GM19395 (cell line): ENCODE measurements around the gene MYOC.
A peak's percentile ranks its signal among the peaks of the same experiment; 100 is the strongest.

Source experiments
- ATAC-seq: cut with Tn5 transposase; IDR thresholded peaks from one replicate; pipeline ENCODE4 v1.9.1; 2021; ENCODE audit warnings: mild to moderate bottlenecking, moderate library complexity; ENCODE audit not compliant: unreplicated experiment

MYOC gene

GRCh38 chr1:171654201-171654941 lies 1.9 kb upstream of the MYOC start:
- no peak for ATAC-seq

- ATAC-seq = no peak
Observed at GRCh38 chr1:171653796-171654195, 1.3 kb upstream of the MYOC start.

- ATAC-seq = no peak
Observed at GRCh38 chr1:171646249-171646560, 6.3 kb downstream of the MYOC start.

DNA sequence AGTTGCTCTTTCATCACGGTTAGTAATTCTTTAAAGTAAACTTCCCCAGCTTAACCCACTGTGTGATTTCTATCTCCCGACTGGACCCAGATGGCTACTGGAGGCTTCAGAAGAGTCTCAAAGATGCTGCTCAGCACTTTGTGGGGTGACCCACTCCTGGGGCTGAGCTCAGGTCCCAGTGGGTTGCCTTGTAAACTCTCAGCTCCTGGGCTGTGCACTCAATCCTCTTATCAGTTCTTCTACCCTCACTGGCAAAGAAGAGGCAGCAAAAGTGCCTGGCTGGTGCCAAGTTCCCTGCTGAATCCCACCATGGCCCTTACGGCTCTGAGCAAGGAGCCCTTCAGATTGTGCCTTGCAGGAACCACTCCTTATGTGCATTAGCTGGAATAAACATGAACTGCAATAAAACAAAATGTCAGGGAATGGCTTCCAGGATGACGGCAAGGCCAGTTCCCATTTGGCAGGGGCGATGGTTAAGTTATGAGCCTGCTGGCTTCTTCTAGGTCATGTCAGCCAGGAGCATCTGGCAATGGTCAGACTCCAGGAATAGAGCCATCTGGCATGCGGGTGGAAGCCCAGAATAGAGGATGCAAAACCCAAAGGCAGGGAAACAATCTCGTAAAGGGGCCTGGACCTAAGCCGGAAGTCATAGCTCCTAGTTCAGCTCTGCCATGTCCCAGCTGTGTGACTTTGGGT lies 6.8 kb downstream of the MYOC start:
- no peak for ATAC-seq

GRCh38 chr1:171644805-171645483 lies 7.5 kb downstream of the MYOC start:
- peak; percentile 81 for ATAC-seq

DNA sequence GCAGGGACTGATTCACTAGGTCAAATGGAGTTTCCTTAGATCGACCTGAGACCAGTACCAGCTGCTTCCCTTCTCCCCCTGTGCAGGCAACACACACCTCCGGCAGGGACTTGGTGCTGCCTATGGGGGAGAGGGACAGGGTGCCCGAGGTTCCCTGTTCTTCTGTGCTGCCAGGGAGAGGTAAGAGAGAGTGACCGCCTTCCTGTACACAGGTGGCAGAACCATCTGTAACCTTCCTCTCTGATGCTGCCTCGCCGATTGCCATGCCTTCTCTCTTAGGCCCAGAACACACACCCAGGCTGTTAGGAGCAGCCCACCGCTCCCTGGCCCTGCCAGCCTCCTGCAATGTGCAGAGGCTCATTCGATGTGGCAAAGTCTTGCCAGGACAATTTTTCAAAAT lies 9.3 kb downstream of the MYOC start:
- ATAC-seq = no peak

DNA sequence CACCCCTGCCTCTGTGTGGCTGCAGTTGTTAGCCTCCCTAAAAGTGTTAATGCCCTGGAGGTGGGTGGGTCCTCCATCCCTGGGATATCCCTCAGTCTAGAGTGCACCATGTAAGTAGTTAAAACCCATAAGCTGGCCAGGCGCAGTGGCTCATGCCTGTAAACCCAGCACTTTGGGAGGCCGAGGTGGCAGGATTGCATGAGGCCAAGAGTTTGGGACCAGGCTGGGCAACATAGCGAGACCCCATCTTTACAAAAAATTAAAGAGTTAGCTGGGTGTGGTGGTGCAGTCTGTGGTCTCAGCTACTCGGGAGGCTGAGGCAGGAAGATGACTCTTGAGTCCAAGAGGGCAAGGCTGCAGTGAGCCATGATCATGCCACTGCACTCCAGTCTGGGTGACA lies 10.3 kb downstream of the MYOC start:
- no peak for ATAC-seq

DNA sequence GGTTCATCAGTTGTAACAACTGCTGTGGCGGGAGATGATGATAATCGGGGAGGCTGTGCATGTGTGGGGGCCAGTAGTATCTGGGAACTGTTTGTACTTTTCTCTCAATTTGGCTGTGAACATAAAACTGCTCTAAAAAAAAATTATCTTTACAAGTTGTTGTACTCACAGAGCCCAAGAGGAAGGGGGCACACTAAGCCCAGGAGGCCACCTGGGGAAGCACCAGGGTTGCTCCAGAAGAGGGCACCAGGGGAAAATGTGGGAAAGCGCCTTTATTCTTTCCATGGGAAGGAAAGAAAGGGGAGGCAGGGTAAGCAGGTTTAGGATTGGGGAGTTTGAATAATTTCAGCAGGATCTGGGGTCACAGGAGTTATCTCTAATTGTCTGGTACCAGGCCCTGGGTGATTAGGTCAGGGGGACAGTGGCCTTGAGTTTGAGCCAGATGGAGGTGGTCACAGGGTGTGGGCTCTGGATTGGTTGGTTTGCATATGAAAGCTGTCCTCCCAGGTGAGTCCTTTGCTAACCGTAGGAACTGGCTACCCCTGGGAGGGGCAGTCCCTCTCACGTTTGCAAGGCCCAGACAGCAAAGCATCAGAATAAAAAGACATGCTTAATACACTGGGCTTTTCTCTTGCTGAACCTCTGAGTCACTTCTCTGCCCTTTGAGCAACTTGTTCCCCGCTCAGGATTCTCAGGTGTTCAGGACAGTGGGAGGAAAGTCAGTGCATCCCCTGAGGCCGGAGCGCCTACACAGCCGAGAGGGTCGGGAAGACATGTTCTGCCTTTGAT lies 11.2 kb downstream of the MYOC start:
- no peak for ATAC-seq

DNA sequence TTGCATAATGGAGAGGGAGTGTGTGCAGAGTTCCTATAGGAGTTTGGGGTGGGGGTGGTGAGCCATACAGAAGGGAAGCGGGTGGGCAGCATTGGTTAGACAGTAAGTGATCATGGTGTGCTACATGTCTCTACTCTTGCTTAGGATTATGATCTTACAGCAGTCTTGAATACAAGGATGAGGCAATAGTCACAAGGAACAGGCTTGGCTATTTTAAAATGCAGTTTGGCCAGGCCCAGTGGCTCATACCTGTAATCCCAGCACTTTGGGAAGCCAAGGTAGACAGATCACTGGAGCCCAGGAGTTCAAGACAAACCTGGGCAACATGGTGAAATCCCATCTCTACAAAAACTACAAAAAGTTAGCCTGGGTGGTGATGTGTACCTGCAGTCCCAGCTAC lies 12.3 kb downstream of the MYOC start:
- ATAC-seq = no peak

GRCh38 chr1:171637928-171638576 lies 14.4 kb downstream of the MYOC start:
- no peak for ATAC-seq

DNA sequence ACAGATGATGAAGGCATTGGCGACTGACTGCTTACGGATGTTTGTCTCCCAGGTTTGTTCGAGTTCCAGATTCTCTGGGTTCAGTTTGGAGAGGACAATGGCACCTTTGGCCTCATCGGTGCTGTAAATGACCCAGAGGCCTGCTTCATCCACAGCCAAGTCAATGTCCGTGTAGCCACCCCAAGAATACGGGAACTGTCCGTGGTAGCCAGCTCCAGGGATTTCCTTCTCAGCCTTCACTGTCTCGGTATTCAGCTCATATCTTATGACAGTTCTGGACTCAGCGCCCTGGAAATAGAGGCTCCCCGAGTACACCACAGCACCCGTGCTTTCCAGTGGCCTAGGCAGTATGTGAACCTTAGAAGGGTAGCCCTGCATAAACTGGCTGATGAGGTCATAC lies 16.3 kb downstream of the MYOC start:
- ATAC-seq = no peak

- no peak for ATAC-seq
Observed at GRCh38 chr1:171635661-171636060, 16.8 kb downstream of the MYOC start.

- ATAC-seq = no peak
Observed at GRCh38 chr1:171628225-171628624, 24.3 kb downstream of the MYOC start.

- ATAC-seq = no peak
Observed at GRCh38 chr1:171627020-171627419, 25.5 kb downstream of the MYOC start.

GRCh38 chr1:171625225-171625624 lies 27.3 kb downstream of the MYOC start:
- ATAC-seq = no peak

DNA sequence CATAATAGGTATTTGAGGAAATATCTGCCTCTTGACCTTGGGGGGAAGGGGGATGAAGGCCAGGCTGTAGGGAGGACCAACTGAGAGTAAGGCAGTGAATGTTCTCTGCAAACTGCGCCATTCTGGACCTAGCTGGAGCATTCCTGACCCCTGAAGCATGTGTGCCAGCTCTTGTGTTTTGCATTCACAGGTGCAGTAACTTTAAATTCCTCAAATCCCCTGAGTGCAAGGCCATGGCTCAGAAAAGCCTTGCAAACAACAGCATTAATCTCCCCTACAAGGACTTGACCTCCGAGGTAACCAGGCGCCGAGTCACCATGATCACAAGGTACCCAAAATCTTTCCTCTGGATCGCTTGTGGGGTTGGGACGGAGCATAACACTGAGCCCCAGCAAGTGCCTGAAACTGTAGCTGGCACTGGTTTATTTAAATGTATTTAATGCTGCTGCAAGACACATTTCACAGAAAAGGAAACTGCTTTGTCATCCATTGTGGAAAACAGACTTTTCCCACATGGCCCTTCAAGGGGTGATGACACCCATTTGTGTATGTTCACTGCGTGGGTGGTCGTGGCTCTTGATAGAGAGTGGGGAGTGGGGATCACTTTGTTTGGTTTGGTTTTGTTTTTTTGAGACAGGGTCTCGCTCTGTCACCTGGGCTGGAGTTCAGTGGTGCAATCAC lies 28.7 kb downstream of the MYOC start:
- ATAC-seq = no peak

DNA sequence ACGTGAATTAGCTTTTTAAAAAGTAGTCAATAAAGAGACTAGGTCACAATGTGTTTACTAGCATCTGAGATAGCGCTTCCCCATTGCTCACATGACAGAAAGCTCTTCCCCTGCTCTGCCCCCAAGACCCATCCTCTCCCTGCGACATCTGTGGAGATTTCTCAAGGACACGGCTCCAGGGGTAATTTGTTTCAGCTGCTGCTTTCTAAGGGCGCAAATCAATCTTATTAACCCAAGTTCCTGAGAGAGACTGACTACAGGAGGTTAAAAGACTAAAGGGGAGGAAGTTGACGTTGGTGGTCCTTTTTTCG lies 30.4 kb downstream of the MYOC start, which contains the start of gene MYOCOS:
TSS of gene MYOCOS (plus strand) at position 92 of the 311 bp plus-strand sequence. CDS start 1,641 bp downstream, outside the sequence.
- no peak for ATAC-seq

- ATAC-seq = no peak
Observed at GRCh38 chr1:171616586-171616985, 35.9 kb downstream of the MYOC start.

GRCh38 chr1:171615122-171615906 lies 37.2 kb downstream of the MYOC start:
- peak; percentile 52 for ATAC-seq

- no peak for ATAC-seq
Observed at GRCh38 chr1:171613282-171613681, 39.2 kb downstream of the MYOC start.
